ENCODE measurements around the gene POGK. TPM values are rescaled to one million over a fixed set of nuclear protein-coding genes. Genes with fewer than 3 reads are reported as not detected.
A peak's percentile ranks its signal among the peaks of the same experiment; 100 is the strongest.

POGK gene
- total and polyA plus RNA-seq, 9 of the 15 experiments (the other 6 are each of a cell fraction or from before 2014, with no cell fraction given): 6.1 to 44.5 (median 24.3) TPM

DNA sequence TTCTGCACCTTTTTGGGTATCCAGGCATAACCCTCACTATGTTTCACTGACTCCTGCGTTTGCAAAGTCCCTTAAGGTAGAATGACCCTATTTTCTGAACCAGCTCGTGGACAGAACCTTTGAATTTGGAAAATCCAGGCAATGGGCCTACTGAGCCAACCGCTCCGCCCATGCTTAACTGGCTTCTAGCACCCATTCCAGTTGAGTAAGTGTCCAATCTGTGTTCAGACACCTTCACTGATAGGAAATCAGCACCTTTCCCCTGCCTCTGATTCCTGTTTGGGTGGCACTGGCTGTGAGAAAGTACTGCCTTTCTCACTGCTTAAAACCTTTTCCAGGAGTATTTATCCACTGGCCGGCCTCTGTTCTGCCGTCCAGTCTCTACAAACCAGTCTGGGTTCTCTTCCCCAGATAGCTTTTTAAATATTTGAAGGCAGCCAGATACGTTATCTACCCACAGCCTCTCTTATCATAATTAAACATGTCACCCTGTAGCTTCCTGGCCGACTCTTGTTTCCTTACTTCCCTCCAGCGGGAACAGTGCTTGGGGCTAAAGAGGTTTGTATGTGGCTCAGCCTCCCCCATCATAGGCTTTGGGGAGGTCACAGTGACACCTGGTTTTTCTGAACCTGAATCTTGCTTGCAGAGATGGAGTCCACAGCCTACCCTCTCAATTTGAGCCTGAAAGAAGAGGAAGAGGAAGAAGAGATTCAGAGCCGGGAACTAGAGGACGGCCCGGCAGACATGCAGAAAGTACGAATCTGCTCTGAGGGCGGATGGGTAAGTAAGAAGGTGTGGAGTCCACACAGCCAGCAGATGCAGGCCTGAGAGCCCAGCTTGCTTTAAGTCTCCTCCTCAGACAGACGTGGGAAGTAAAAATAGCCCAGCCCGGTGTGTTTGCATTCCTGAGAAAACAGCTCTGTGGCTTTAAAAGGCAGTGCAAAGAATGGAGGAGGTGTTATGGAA is 1.3 kb downstream of the POGK start (continued):
- TF ChIP-seq, protein P1, sequence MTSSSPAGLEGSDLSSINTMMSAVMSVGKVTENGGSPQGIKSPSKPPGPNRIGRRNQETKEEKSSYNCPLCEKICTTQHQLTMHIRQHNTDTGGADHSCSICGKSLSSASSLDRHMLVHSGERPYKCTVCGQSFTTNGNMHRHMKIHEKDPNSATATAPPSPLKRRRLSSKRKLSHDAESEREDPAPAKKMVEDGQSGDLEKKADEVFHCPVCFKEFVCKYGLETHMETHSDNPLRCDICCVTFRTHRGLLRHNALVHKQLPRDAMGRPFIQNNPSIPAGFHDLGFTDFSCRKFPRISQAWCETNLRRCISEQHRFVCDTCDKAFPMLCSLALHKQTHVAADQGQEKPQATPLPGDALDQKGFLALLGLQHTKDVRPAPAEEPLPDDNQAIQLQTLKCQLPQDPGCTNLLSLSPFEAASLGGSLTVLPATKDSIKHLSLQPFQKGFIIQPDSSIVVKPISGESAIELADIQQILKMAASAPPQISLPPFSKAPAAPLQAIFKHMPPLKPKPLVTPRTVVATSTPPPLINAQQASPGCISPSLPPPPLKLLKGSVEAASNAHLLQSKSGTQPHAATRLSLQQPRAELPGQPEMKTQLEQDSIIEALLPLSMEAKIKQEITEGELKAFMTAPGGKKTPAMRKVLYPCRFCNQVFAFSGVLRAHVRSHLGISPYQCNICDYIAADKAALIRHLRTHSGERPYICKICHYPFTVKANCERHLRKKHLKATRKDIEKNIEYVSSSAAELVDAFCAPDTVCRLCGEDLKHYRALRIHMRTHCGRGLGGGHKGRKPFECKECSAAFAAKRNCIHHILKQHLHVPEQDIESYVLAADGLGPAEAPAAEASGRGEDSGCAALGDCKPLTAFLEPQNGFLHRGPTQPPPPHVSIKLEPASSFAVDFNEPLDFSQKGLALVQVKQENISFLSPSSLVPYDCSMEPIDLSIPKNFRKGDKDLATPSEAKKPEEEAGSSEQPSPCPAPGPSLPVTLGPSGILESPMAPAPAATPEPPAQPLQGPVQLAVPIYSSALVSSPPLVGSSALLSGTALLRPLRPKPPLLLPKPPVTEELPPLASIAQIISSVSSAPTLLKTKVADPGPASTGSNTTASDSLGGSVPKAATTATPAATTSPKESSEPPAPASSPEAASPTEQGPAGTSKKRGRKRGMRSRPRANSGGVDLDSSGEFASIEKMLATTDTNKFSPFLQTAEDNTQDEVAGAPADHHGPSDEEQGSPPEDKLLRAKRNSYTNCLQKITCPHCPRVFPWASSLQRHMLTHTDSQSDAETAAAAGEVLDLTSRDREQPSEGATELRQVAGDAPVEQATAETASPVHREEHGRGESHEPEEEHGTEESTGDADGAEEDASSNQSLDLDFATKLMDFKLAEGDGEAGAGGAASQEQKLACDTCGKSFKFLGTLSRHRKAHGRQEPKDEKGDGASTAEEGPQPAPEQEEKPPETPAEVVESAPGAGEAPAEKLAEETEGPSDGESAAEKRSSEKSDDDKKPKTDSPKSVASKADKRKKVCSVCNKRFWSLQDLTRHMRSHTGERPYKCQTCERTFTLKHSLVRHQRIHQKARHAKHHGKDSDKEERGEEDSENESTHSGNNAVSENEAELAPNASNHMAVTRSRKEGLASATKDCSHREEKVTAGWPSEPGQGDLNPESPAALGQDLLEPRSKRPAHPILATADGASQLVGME (CRISPR knock-in tag; IDR thresholded peaks at IDR 0.05): no peak
- TF ChIP-seq ZNF431 (CRISPR knock-in tag; IDR thresholded peaks at IDR 0.05) (no peak), NR1H2 (CRISPR knock-in tag; IDR thresholded peaks at IDR 0.05) (no peak), CEBPG (CRISPR knock-in tag; IDR thresholded peaks at IDR 0.05) (no peak), CEBPG (tag; conservative IDR thresholded peaks at IDR 0.05 in 1 of 2, IDR thresholded peaks at IDR 0.05 in 1 of 2) (no peak), TAL1 (IDR thresholded peaks at IDR 0.05) (peak; percentile 78), SIX5 (IDR thresholded peaks at IDR 0.05; ENCODE audit: borderline replicate concordance in 1 of 2, insufficient read depth in 1 of 2, low read depth in 1 of 2, low read length in 2 of 2) (no peak), NR2C2 (CRISPR knock-in tag; IDR thresholded peaks at IDR 0.05) (no peak), NR2C2 (tag; IDR thresholded peaks at IDR 0.05) (no peak), SMARCA5 (IDR thresholded peaks at IDR 0.05) (peak; percentile 35; the same call in 1 of the 2 replicates), ZNF584 (CRISPR knock-in tag; IDR thresholded peaks at IDR 0.05; ENCODE audit: low read depth) (no peak), NRF1 (conservative IDR thresholded peaks at IDR 0.05 in 1 of 2, IDR thresholded peaks at IDR 0.05 in 1 of 2) (no peak), ELF4 (CRISPR knock-in tag; IDR thresholded peaks at IDR 0.05) (peak; percentile 52; the same call in 1 of the 2 replicates), ZNF124 (CRISPR knock-in tag; IDR thresholded peaks at IDR 0.05) (no peak), NR2C1 (IDR thresholded peaks at IDR 0.05) (no peak), NR2C1 (tag; IDR thresholded peaks at IDR 0.05) (no peak), TEAD2 (tag; IDR thresholded peaks at IDR 0.05) (no peak), GATA2 (CRISPR knock-in tag; IDR thresholded peaks at IDR 0.05) (0 out of 2 replicates have a peak, but pooled peaks have one; percentile 14), PCBP1 (IDR thresholded peaks at IDR 0.05; ENCODE audit: low read depth, low read length, poor library complexity, severe bottlenecking) (no peak), STAT5B (CRISPR knock-in tag; IDR thresholded peaks at IDR 0.05) (no peak)
- TF ChIP-seq, protein P2, sequence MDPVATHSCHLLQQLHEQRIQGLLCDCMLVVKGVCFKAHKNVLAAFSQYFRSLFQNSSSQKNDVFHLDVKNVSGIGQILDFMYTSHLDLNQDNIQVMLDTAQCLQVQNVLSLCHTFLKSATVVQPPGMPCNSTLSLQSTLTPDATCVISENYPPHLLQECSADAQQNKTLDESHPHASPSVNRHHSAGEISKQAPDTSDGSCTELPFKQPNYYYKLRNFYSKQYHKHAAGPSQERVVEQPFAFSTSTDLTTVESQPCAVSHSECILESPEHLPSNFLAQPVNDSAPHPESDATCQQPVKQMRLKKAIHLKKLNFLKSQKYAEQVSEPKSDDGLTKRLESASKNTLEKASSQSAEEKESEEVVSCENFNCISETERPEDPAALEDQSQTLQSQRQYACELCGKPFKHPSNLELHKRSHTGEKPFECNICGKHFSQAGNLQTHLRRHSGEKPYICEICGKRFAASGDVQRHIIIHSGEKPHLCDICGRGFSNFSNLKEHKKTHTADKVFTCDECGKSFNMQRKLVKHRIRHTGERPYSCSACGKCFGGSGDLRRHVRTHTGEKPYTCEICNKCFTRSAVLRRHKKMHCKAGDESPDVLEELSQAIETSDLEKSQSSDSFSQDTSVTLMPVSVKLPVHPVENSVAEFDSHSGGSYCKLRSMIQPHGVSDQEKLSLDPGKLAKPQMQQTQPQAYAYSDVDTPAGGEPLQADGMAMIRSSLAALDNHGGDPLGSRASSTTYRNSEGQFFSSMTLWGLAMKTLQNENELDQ (CRISPR knock-in tag; IDR thresholded peaks at IDR 0.05; ENCODE audit: borderline replicate concordance): no peak
